ENCODE results near the gene LRMDA. TPM values are rescaled to one million over a fixed set of nuclear protein-coding genes. Genes with fewer than 3 reads are reported as not detected.
A peak's percentile ranks its signal among the peaks of the same experiment; 100 is the strongest.

The LRMDA gene
- total and polyA plus RNA-seq, 2 of the 13 experiments (the other 11 are each of a cell fraction or from before 2014, with no cell fraction given): 13.4 to 22.0 TPM

DNA sequence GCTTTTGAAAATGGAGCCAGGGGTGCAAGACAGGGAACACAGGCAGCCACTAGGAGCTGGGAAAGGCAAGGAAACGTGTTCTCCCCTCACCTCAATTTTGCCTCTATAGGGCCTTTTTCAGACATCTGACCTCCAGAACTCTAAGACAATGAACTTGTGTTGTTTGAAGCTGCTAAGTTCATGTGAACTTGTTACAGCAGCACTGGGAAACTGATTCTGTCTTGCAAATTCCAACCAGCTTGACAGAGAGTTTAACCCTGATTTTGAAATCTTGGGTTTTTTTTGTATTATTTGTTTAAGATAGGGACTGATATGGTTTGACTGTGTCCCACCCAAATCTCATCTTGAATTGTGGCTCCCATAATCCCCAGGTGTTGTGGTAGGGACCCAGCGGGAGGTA, 852.9 kb downstream of the LRMDA start:
- in situ Hi-C loops (cut with HindIII; ENCODE audit: extremely low pct_ligation_motif_present, low pct_unique_long_range_greater_than_20kb) (no loop called here), intact Hi-C loops (cut with micrococcal nuclease; ENCODE audit: unreplicated experiment) (no loop called here)
- Histone ChIP-seq H3K4me1 (ENCODE audit: insufficient read depth, low read length) (no peaks in the 10 kb centered on the region), H4K20me1 (ENCODE audit: insufficient read depth, low read length) (no peaks in the 10 kb centered on the region), H3K36me3 (replicated peaks in 1 of 2; ENCODE audit: control insufficient read depth in 1 of 2, insufficient read depth in 2 of 2, low read length in 2 of 2) (no peaks in the 10 kb centered on the region), H3K27me3 (ENCODE audit: control insufficient read depth in 1 of 2, insufficient read depth in 2 of 2, low read length in 2 of 2) (no peaks in the 10 kb centered on the region), H2AFZ (ENCODE audit: low read length) (no peak overlapping the region), H3K27ac (ENCODE audit: extremely low read length, insufficient read depth, low read length) (no peak overlapping the region), H3K4me2 (ENCODE audit: low read depth, low read length) (no peak overlapping the region), H3K4me3 (replicated peaks in 1 of 3; ENCODE audit: insufficient read depth in 1 of 3, low read depth in 2 of 3, low read length in 3 of 3) (no peak overlapping the region), H3K9me3 (ENCODE audit: low read length) (no peaks in the 10 kb centered on the region), H3K79me2 (ENCODE audit: insufficient read depth, low read length) (no peaks in the 10 kb centered on the region), H3K9ac (ENCODE audit: insufficient read depth, low read depth, low read length) (no peak overlapping the region)
- FAIRE-seq (no peak), ATAC-seq (no peak), DNase-seq (ENCODE audit: low spot score) (no peak)
- ChIA-PET CTCF (ENCODE audit: low intra/inter-chr PET ratio, low total read pairs) (no interaction called here), POLR2A (interaction anchor here (2.1 kb wide), 1 partner anchor 134 kb away, joined by 5 read pairs; no protein-coding TSS in a partner anchor)
- TF ChIP-seq GATA4 (IDR thresholded peaks at IDR 0.05; ENCODE audit: borderline replicate concordance, low read depth) (no peak), ZNF12 (CRISPR knock-in tag; IDR thresholded peaks at IDR 0.05) (peak; percentile 92)
- BruUV-seq (replicated peaks): no TSS peak
- 86% methylated on average over 2 of the region's 2 CpGs for WGBS (ENCODE audit: low lambda C conversion rate)

DNA sequence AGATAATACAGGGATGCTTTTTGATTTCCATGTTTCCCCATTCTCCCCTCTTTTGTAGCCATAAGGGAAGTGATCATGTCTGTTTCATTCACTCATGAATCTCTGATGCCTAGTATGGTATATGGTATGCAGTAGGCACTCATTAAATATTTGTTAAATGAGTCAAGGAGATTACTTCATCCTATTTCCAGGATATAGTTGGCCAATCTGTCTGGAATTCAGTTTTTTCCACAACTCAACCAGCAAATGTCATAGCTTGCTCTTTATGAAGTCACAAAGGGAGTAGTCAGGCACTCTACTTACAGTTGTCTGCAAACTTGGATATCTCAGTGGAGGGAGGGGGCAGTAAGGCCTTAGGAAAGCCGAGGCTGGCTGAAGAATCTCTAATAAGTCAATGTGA, 853.6 kb downstream of the LRMDA start:
- WGBS (ENCODE audit: low lambda C conversion rate): 46% methylated on average over 1 of the region's 1 CpG

More for the DNA sequence above, 853.6 kb downstream of the LRMDA start:
- POLR2A ChIA-PET: interaction anchor here (2.1 kb wide), 1 partner anchor 135 kb away, joined by 5 read pairs; no protein-coding TSS in a partner anchor
- Histone ChIP-seq H3K4me3 (replicated peaks in 1 of 3; ENCODE audit: insufficient read depth in 1 of 3, low read depth in 2 of 3, low read length in 3 of 3) (no peak overlapping the region), H2AFZ (ENCODE audit: low read length) (no peak overlapping the region), H4K20me1 (ENCODE audit: insufficient read depth, low read length) (no peaks in the 10 kb centered on the region), H3K79me2 (ENCODE audit: insufficient read depth, low read length) (no peaks in the 10 kb centered on the region), H3K36me3 (replicated peaks in 1 of 2; ENCODE audit: control insufficient read depth in 1 of 2, insufficient read depth in 2 of 2, low read length in 2 of 2) (no peaks in the 10 kb centered on the region), H3K4me2 (ENCODE audit: low read depth, low read length) (no peak overlapping the region), H3K9ac (ENCODE audit: insufficient read depth, low read depth, low read length) (no peak overlapping the region), H3K27ac (ENCODE audit: extremely low read length, insufficient read depth, low read length) (no peak overlapping the region), H3K4me1 (ENCODE audit: insufficient read depth, low read length) (no peaks in the 10 kb centered on the region), H3K27me3 (ENCODE audit: control insufficient read depth in 1 of 2, insufficient read depth in 2 of 2, low read length in 2 of 2) (no peaks in the 10 kb centered on the region), H3K9me3 (ENCODE audit: low read length) (no peaks in the 10 kb centered on the region)
- no TSS peak for BruUV-seq (replicated peaks)
- no peak for FAIRE-seq
- intact Hi-C loops (cut with micrococcal nuclease; ENCODE audit: unreplicated experiment) (no loop called here), in situ Hi-C loops (cut with HindIII; ENCODE audit: extremely low pct_ligation_motif_present, low pct_unique_long_range_greater_than_20kb) (no loop called here)
- DNase-seq (ENCODE audit: low spot score): peak; percentile 6
- ATAC-seq: no peak
- CTCF ChIA-PET (ENCODE audit: low intra/inter-chr PET ratio, low total read pairs): no interaction called here
- TF ChIP-seq PHB2 (IDR thresholded peaks at IDR 0.05; ENCODE audit: partially characterized antibody): no peak
- TF ChIP-seq ZNF3 (CRISPR knock-in tag; IDR thresholded peaks at IDR 0.05): no peak
- TF ChIP-seq ZNF33A (CRISPR knock-in tag; IDR thresholded peaks at IDR 0.05; ENCODE audit: borderline replicate concordance): no peak

All from HepG2 (cell line).